SK-N-SH treated with all-trans-retinoic acid at 6 μM for 48 hours (cell line): Measurements from ENCODE around the gene SLC35F6.

ENCODE experiments used
- ATAC-seq: fragments of 200-7000 bp; cut with Tn5 transposase; 3 replicates; pipeline ENCODE4 v1.9.1; 2020; ENCODE audit warnings: mild to moderate bottlenecking, moderate library complexity
- ARNTL ChIP-seq: fragments of 450-650 bp; formaldehyde crosslinking; IDR thresholded peaks from 2 replicates; pipeline ENCODE4 v1.5.0; 2020; ENCODE audit warnings: low read depth, mild to moderate bottlenecking, moderate library complexity, borderline replicate concordance
- BACH2 ChIP-seq: fragments of 250-450 bp; sonication (Bioruptor Pico); IDR thresholded peaks from 2 replicates; pipeline ENCODE4 v1.9.0; 2021; ENCODE audit warnings: mild to moderate bottlenecking, borderline replicate concordance
- CREB5 ChIP-seq: fragments of 250-450 bp; sonication (Bioruptor Pico); IDR thresholded peaks from 2 replicates; pipeline ENCODE4 v1.5.1; 2020; ENCODE audit warnings: low read depth, mild to moderate bottlenecking, moderate library complexity
- CSDC2 ChIP-seq: fragments of 250-450 bp; sonication (Bioruptor Pico); IDR thresholded peaks from 2 replicates; pipeline ENCODE4 v1.5.0; 2020; ENCODE audit warnings: mild to moderate bottlenecking, moderate library complexity
- CSRNP3 ChIP-seq: fragments of 250-450 bp; sonication (Bioruptor Pico); IDR thresholded peaks from 2 replicates; pipeline ENCODE4 v1.5.1; 2021; ENCODE audit warnings: mild to moderate bottlenecking, moderate library complexity
- GLIS3 ChIP-seq: fragments of 250-450 bp; sonication (Bioruptor Pico); IDR thresholded peaks from 2 replicates; pipeline ENCODE4 v1.5.0; 2020; ENCODE audit warnings: mild to moderate bottlenecking, moderate library complexity
- ISL1 ChIP-seq: fragments of 250-450 bp; sonication (Bioruptor Pico); IDR thresholded peaks from 2 replicates; pipeline ENCODE4 v2.1.2; 2022; ENCODE audit warnings: mild to moderate bottlenecking, moderate library complexity
- PATZ1 ChIP-seq: fragments of 250-450 bp; sonication (Bioruptor Pico); IDR thresholded peaks from 2 replicates; pipeline ENCODE4 v1.8.0; 2020; ENCODE audit warnings: mild to moderate bottlenecking, moderate library complexity, borderline replicate concordance
- POU6F1 ChIP-seq: fragments of 250-450 bp; sonication (Bioruptor Pico); IDR thresholded peaks from 2 replicates; pipeline ENCODE4 v1.8.0; 2021; ENCODE audit warnings: low read depth, mild to moderate bottlenecking, moderate library complexity, borderline replicate concordance
- PPARA ChIP-seq: fragments of 250-450 bp; sonication (Bioruptor Pico); IDR thresholded peaks from 2 replicates; pipeline ENCODE4 v1.5.0; 2020; ENCODE audit warnings: mild to moderate bottlenecking, borderline replicate concordance
- RARB ChIP-seq: fragments of 250-450 bp; sonication (Bioruptor Pico); IDR thresholded peaks from 2 replicates; pipeline ENCODE4 v1.8.0; 2021; ENCODE audit warnings: mild to moderate bottlenecking, moderate library complexity
- TSHZ2 ChIP-seq: fragments of 250-450 bp; sonication (Bioruptor Pico); IDR thresholded peaks from 2 replicates; pipeline ENCODE4 v1.5.0; 2020; ENCODE audit warnings: mild to moderate bottlenecking, moderate library complexity
- ZC3H10 ChIP-seq: fragments of 250-450 bp; sonication (Bioruptor Pico); IDR thresholded peaks from 2 replicates; pipeline ENCODE4 v1.5.1; 2021; ENCODE audit warnings: mild to moderate bottlenecking, moderate library complexity
- ZFP30 ChIP-seq: fragments of 450-650 bp; formaldehyde crosslinking; IDR thresholded peaks from 2 replicates; pipeline ENCODE4 v1.5.0; 2022; ENCODE audit warnings: mild to moderate bottlenecking, moderate library complexity
- ZNF565 ChIP-seq: fragments of 450-650 bp; formaldehyde crosslinking; conservative IDR thresholded peaks from 2 replicates; pipeline ENCODE4 v1.5.0; 2020; ENCODE audit warnings: low read depth, mild to moderate bottlenecking, moderate library complexity

Gene SLC35F6

GRCh38 chr2:26742048-26742770 is 21.9 kb upstream of the SLC35F6 start (continued):
- TF ChIP-seq CREB5 (CRISPR knock-in tag) (no peak), CSDC2 (no peak), TSHZ2 (CRISPR knock-in tag) (no peak), ISL1 (CRISPR knock-in tag) (no peak), POU6F1 (CRISPR knock-in tag) (no peak)

GRCh38 chr2:26743852-26744251 is 20.2 kb upstream of the SLC35F6 start:
- no peak for ATAC-seq
- TF ChIP-seq BACH2: no peak
- no peak for TF ChIP-seq PATZ1 (CRISPR knock-in tag)
- no peak for TF ChIP-seq ZFP30
- TF ChIP-seq, all 23 proteins: peak for 0

GRCh38 chr2:26744953-26745352 is 19.1 kb upstream of the SLC35F6 start:
- TF ChIP-seq BACH2 (no peak), PPARA (no peak), ZNF565 (CRISPR knock-in tag) (no peak), CREB5 (CRISPR knock-in tag) (no peak), ZC3H10 (CRISPR knock-in tag) (no peak), GLIS3 (CRISPR knock-in tag) (no peak), RARB (CRISPR knock-in tag) (no peak), ARNTL (no peak), POU6F1 (CRISPR knock-in tag) (no peak), CSRNP3 (CRISPR knock-in tag) (no peak)
- ATAC-seq: no peak
